ENCODE measurements around the gene GJA8. TPM values are rescaled to one million over a fixed set of nuclear protein-coding genes. Genes with fewer than 3 reads are reported as not detected.
A peak's percentile ranks its signal among the peaks of the same experiment; 100 is the strongest.
"Not testable (repeated sequence)": the region's sequence is repeated elsewhere in the genome, so short reads cannot be mapped to it uniquely, and the experiment has no call there.

GJA8 gene
- polyA plus RNA-seq, 1 experiment: not detected

GRCh38 chr1:147928236-147929132 is 25.9 kb downstream of the GJA8 start, which contains the start of gene GPR89B:
TSS of gene GPR89B (plus strand) at chr1:147928420. CDS start at chr1:147928537, 117 bp downstream.
- H3K27me3 ChIP-seq (ENCODE audit: control insufficient read depth, insufficient read depth, low read length); H3K9me3 ChIP-seq (ENCODE audit: control insufficient read depth, insufficient read depth, low read length); POLR2A ChIA-PET: not testable (repeated sequence)
- DNase-seq (ENCODE audit: low read depth, low spot score): peak; percentile 24
- H3K4me3 ChIP-seq (ENCODE audit: low read depth, low read length): peak within 1 kb of the TSS; percentile 70
- peak within 1 kb of the TSS; percentile 31 for H3K27ac ChIP-seq (ENCODE audit: low read depth, low read length)
- CTCF ChIA-PET: interaction anchor here (0.7 kb wide), 1 partner anchor 36 kb away, joined by 3 read pairs; no protein-coding TSS in a partner anchor

DNA sequence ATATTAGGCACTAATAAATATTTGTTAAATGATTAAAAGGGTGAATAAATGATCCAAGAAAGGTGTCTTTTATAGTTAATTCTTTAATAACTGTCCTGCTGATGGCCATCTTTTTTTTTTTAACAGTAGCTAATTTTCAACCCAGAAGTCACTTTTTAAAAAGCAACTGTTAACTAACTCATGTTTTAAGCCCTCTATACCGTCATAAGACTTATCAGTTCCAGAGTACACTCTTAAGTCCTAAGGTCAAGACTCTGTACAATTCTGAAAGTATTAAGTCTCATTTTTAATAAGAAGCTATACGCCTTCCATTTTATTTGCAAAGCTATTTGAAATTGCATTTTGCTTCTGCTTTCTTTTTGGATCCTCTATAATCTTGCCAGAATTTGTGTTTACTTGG is 28.5 kb downstream of the GJA8 start:
- H3K9me3 ChIP-seq (ENCODE audit: control insufficient read depth, insufficient read depth, low read length); H3K27me3 ChIP-seq (ENCODE audit: control insufficient read depth, insufficient read depth, low read length); H3K27ac ChIP-seq (ENCODE audit: low read depth, low read length); DNase-seq (ENCODE audit: low read depth, low spot score); H3K4me3 ChIP-seq (ENCODE audit: low read depth, low read length); POLR2A ChIA-PET; CTCF ChIA-PET: not testable (repeated sequence)

DNA sequence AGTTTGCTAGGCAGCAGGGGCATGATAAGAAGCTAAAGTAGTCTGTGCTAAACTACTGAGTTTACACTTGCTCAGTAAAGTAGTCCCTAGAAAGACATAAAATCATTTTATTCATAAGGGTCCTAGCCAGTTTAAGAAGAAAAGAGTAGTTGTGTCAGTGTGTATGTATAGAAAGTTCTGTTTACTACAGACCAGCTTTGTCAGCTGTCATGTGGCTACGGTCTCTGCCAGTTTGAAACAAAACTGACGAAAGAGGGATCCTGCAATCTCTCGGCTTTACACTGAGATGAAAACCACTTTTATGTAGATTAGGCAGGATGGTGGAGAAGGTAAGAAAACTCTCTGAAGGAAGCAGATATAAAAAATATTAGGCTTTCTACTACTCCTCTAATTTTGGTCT is 32.7 kb downstream of the GJA8 start:
- DNase-seq (ENCODE audit: low read depth, low spot score); CTCF ChIA-PET; H3K27me3 ChIP-seq (ENCODE audit: control insufficient read depth, insufficient read depth, low read length); POLR2A ChIA-PET; H3K9me3 ChIP-seq (ENCODE audit: control insufficient read depth, insufficient read depth, low read length); H3K4me3 ChIP-seq (ENCODE audit: low read depth, low read length); H3K27ac ChIP-seq (ENCODE audit: low read depth, low read length): not testable (repeated sequence)

DNA sequence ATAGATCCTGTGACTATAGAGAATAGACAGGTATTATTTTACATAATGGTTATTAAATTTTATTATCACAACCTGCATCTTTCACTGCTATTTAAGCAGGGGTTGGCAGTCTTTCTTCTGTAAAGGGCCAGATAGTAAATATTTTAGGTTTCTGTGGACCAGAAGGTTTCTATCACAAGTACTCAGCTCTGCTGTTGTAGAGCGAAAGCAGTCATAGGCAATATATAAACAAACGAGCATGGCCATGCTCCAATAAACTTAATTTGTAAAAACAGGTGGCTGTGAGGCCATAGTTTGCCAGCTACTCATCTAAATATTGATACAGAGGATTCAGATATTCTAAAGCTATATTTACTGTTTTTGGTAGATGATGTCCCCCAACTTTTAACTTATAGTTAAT is 37.9 kb downstream of the GJA8 start:
- DNase-seq (ENCODE audit: low read depth, low spot score): peak; percentile 20
- CTCF ChIA-PET; H3K27ac ChIP-seq (ENCODE audit: low read depth, low read length); POLR2A ChIA-PET; H3K4me3 ChIP-seq (ENCODE audit: low read depth, low read length); H3K27me3 ChIP-seq (ENCODE audit: control insufficient read depth, insufficient read depth, low read length); H3K9me3 ChIP-seq (ENCODE audit: control insufficient read depth, insufficient read depth, low read length): not testable (repeated sequence)

DNA sequence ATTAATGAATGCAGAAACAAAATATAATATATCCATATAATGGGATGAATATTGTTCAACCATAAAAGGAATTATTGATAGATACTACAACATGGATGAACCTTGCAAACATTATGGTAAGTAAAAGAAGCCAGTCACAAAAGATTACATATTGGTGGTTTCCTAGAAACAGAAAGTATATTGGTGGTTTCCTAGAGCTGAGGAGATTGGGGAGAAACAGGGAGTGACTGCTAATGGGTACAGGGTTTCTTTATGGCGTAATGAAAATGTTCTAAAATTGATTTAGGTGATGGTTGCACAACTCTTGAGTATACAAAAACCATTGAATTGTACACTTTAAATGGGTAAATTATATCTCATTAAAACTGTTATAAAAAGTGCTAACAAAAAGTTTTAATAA is 40.0 kb downstream of the GJA8 start:
- H3K9me3 ChIP-seq (ENCODE audit: control insufficient read depth, insufficient read depth, low read length); DNase-seq (ENCODE audit: low read depth, low spot score); H3K27me3 ChIP-seq (ENCODE audit: control insufficient read depth, insufficient read depth, low read length); CTCF ChIA-PET; H3K4me3 ChIP-seq (ENCODE audit: low read depth, low read length); POLR2A ChIA-PET; H3K27ac ChIP-seq (ENCODE audit: low read depth, low read length): not testable (repeated sequence)

DNA sequence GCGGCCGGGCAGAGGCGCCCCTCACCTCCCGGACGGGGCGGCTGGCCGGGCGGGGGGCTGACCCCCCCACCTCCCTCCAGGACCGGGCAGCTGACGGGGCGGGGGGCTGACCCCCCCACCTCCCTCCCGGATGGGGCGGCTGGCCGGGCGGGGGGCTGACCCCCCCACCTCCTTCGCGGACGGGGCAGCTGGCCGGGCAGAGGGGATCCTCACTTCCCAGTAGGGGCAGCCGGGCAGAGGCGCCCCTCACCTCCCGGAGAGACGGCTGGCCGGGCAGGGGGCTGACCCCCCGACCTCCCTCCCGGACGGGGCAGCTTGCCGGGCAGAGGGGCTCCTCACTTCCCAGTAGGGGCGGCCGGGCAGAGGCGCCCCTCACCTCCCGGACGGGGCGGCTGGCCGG is 46.9 kb downstream of the GJA8 start:
- H3K27ac ChIP-seq (ENCODE audit: low read depth, low read length); POLR2A ChIA-PET; DNase-seq (ENCODE audit: low read depth, low spot score); H3K27me3 ChIP-seq (ENCODE audit: control insufficient read depth, insufficient read depth, low read length); H3K4me3 ChIP-seq (ENCODE audit: low read depth, low read length); CTCF ChIA-PET; H3K9me3 ChIP-seq (ENCODE audit: control insufficient read depth, insufficient read depth, low read length): not testable (repeated sequence)

Other genes starting within 250 kb of the GJA8 start
- gene ACP6, start 232.3 kb upstream of the GJA8 start, polyA plus RNA-seq (2011; rRNA removed): 8.6 and 9.9 TPM in 2 replicates
- not detected in 2 replicates for gene GJA5, start 142.2 kb upstream of the GJA8 start, polyA plus RNA-seq (2011; rRNA removed)
- 23.2 and 36.1 TPM in 2 replicates for gene GPR89B, start 25.6 kb downstream of the GJA8 start, polyA plus RNA-seq (2011; rRNA removed)
- gene NBPF11, start 249.5 kb downstream of the GJA8 start, polyA plus RNA-seq (2011; rRNA removed): 7.6 and 8.1 TPM in 2 replicates